ENCODE measurements around the gene SPECC1.

The SPECC1 gene

GRCh38 chr17:20206591-20206990 lies 197.4 kb downstream of the SPECC1 start:
- peak; percentile 54 for DNase-seq (ENCODE audit: low spot score)
- no peak overlapping the region for H3K27ac ChIP-seq

GRCh38 chr17:20207262-20207985 lies 198.3 kb downstream of the SPECC1 start:
- CTCF ChIA-PET, result interaction anchor here (0.6 to 0.7 kb wide), 2 partner anchors 18 to 1872 kb away, joined by 3 to 4 read pairs; no protein-coding TSS in a partner anchor
- TF ChIP-seq CTCF (conservative IDR thresholded peaks at IDR 0.05; ENCODE audit: low read depth), result no peak
- H3K27ac ChIP-seq, result no peak overlapping the region
- DNase-seq (ENCODE audit: low spot score), result peak; percentile 51
- POLR2A ChIA-PET (ENCODE audit: low non-redundant PET), result no interaction called here

More at GRCh38 chr17:20206591-20206990, 197.4 kb downstream of the SPECC1 start:
- no peak for TF ChIP-seq CTCF (conservative IDR thresholded peaks at IDR 0.05; ENCODE audit: low read depth)
- ChIA-PET CTCF (interaction anchor here (0.6 kb wide), 1 partner anchor 1872 kb away, joined by 4 read pairs; no protein-coding TSS in a partner anchor), POLR2A (ENCODE audit: low non-redundant PET) (no interaction called here)

GRCh38 chr17:20208717-20209116 lies 199.6 kb downstream of the SPECC1 start:
- POLR2A ChIA-PET (ENCODE audit: low non-redundant PET), result no interaction called here
- H3K27ac ChIP-seq, result no peak overlapping the region
- TF ChIP-seq CTCF (conservative IDR thresholded peaks at IDR 0.05; ENCODE audit: low read depth), result no peak
- CTCF ChIA-PET, result interaction anchor here (0.7 kb wide), 1 partner anchor 18 kb away, joined by 3 read pairs; no protein-coding TSS in a partner anchor
- no peak for DNase-seq (ENCODE audit: low spot score)

- POLR2A ChIA-PET (ENCODE audit: low non-redundant PET), result no interaction called here
- DNase-seq (ENCODE audit: low spot score), result no peak
- no peak for TF ChIP-seq CTCF (conservative IDR thresholded peaks at IDR 0.05; ENCODE audit: low read depth)
- no peak overlapping the region for H3K27ac ChIP-seq
- CTCF ChIA-PET, result interaction anchor here (0.9 kb wide), 1 partner anchor 17 kb away, joined by 3 read pairs; no protein-coding TSS in a partner anchor
Measured at GRCh38 chr17:20210180-20210579, 201.0 kb downstream of the SPECC1 start.

- TF ChIP-seq CTCF (conservative IDR thresholded peaks at IDR 0.05; ENCODE audit: low read depth), result no peak
- POLR2A ChIA-PET (ENCODE audit: low non-redundant PET), result no interaction called here
- DNase-seq (ENCODE audit: low spot score), result no peak
- no peak overlapping the region for H3K27ac ChIP-seq
- CTCF ChIA-PET, result interaction anchor here (0.9 kb wide), 1 partner anchor 14 kb away, joined by 3 read pairs; no protein-coding TSS in a partner anchor
Measured at GRCh38 chr17:20210614-20211013, 201.5 kb downstream of the SPECC1 start.

- POLR2A ChIA-PET (ENCODE audit: low non-redundant PET), result no interaction called here
- DNase-seq (ENCODE audit: low spot score), result no peak
- H3K27ac ChIP-seq, result no peak overlapping the region; the same call in 1 of the 2 replicates
- CTCF ChIA-PET, result interaction anchor here (0.9 kb wide), 1 partner anchor 15 kb away, joined by 3 read pairs; no protein-coding TSS in a partner anchor
- TF ChIP-seq CTCF (conservative IDR thresholded peaks at IDR 0.05; ENCODE audit: low read depth), result no peak
Measured at GRCh38 chr17:20211246-20211645, 202.1 kb downstream of the SPECC1 start.

Data from RWPE1 (cell line).